HUES64 (cell line): Measurements from ENCODE around the gene LYSMD3. TPM values are rescaled to one million over a fixed set of nuclear protein-coding genes. Genes with fewer than 3 reads are reported as not detected.
A peak's percentile ranks its signal among the peaks of the same experiment; 100 is the strongest.
"Not testable (repeated sequence)": the region's sequence is repeated elsewhere in the genome, so short reads cannot be mapped to it uniquely, and the experiment has no call there.

Experiments used
- H3K27ac ChIP-seq: 2 replicates; pipeline ENCODE4 v1.7.0; 2013; ENCODE audit warnings: low read depth, low read length, inconsistent platforms
- H3K27me3 ChIP-seq: 2 replicates; pipeline ENCODE4 v1.6.1; 2013; ENCODE audit warnings: mild to moderate bottlenecking, low read length; ENCODE audit not compliant: insufficient read depth
- H3K36me3 ChIP-seq: 2 replicates; pipeline ENCODE4 v1.6.1; 2013; ENCODE audit warnings: mild to moderate bottlenecking, low read length; ENCODE audit not compliant: insufficient read depth
- H3K4me1 ChIP-seq: 2 replicates; pipeline ENCODE4 v1.6.1; 2013; ENCODE audit warnings: mild to moderate bottlenecking, low read length, moderate library complexity; ENCODE audit not compliant: insufficient read depth
- H3K4me3 ChIP-seq: 2 replicates; pipeline ENCODE4 v1.5.1; 2013; ENCODE audit warnings: mild to moderate bottlenecking, low read length, moderate library complexity
- H3K9ac ChIP-seq: 2 replicates; pipeline ENCODE4 v1.6.1; 2013; ENCODE audit warnings: mild to moderate bottlenecking, low read depth, low read length
- H3K9me3 ChIP-seq: 2 replicates; pipeline ENCODE4 v1.6.1; 2013; ENCODE audit warnings: low read depth, low read length; ENCODE audit not compliant: insufficient read depth
- WGBS: fragments of 150-250, 120-280 bp; methylation state at CpG from one replicate; pipeline ENCODE4 v1.1.7; 2013; ENCODE audit warnings: missing lambda C conversion rate; 5-methylcytosine and 5-hydroxymethylcytosine counted together
- polyA plus RNA-seq, 2 experiments: library from polyadenylated mRNA; stranded (reverse); fragments of 50-300 nt; gene quantifications; one replicate each; pipeline ENCODE4 v1.2.3, GENCODE V29; 2013

LYSMD3 gene
- 8.4 TPM for polyA plus RNA-seq (2013, experiment 1 of 2)
- polyA plus RNA-seq (2013, experiment 2 of 2), result 10.1 TPM

DNA sequence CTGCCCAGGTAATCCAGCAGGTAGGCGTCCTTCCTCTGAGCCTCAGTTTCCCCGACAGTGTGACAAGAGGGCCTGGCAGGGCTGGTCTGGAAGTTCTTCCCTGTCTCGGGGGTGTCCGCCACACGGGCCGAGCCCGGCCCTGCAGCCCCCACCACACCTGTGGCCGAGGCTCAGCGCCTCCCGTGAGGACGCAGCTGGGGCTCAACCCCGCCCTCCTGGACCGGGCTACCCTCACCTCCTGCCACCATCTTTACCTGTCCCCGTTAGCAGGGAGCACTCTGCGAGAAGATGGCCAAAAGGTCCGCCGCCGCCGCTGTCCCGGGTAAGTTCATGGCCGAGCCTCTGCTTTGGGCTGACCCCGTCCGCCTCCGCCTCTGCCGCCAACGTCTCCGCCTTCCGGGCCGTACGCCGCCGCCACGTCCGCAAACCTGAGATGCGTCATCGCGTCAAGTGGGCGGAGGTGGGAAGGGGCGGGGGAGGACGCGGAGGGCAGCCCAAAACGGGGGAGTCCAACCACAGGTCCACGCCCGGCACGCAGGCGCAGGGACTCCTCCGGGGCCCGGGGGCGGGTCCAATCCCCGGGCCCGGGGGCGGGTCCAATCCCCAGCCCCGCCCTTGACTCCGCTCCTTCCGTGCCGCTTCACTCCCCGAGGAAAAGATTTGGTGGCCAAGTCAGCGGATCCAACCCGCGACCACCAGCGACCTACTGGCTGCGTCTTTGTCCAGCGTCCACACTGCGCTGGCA, at the start of gene LYSMD3:
Gene LYSMD3 (minus strand): TSS at position 391 of the 745 bp plus-strand sequence. CDS start 4,295 bp downstream, outside the sequence.
- peak within 1 kb of the TSS; percentile 74 for H3K9ac ChIP-seq
- no peaks in the 10 kb centered on the region for H3K27me3 ChIP-seq
- peak within 1 kb of the TSS; percentile 89 for H3K4me3 ChIP-seq
- peaks cover 5% of the 10 kb centered on the region for H3K4me1 ChIP-seq
- under 1% methylated on average over 64 of the region's 64 CpGs for WGBS
- H3K36me3 ChIP-seq, result peaks cover 5% of the 10 kb centered on the region
- no peaks in the 10 kb centered on the region for H3K9me3 ChIP-seq
- H3K27ac ChIP-seq, result peak within 1 kb of the TSS; percentile 70

DNA sequence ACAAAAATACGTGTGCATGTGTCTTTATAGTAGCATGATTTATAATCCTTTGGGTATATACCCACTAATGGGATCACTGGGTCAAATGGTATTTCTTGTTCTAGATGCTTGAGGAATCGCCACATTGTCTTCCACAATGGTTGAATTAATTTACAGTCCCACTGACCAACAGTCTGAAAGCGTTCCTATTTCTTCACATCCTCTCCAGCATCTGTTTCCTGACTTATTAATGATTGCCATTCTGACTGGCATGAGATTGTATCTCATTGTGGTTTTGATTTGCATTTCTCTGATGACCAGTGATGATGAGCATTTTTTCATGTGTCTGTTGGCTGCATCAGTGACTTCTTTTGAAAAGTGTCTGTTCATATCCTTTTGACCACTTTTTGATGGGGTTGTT, 47.2 kb upstream of the LYSMD3 start:
- H3K4me1 ChIP-seq, result peaks cover 14% of the 10 kb centered on the region; the same call in 1 of the 2 replicates
- H3K36me3 ChIP-seq, H3K27ac ChIP-seq, H3K27me3 ChIP-seq, H3K4me3 ChIP-seq, H3K9me3 ChIP-seq, H3K9ac ChIP-seq: not testable (repeated sequence)
- 89% methylated on average over 3 of the region's 3 CpGs for WGBS

GRCh38 chr5:90575712-90576111, 46.3 kb upstream of the LYSMD3 start:
- Histone ChIP-seq H3K27ac (no peak overlapping the region), H3K9ac (no peak overlapping the region), H3K27me3 (no peaks in the 10 kb centered on the region), H3K4me1 (peaks cover 22% of the 10 kb centered on the region), H3K4me3 (no peak overlapping the region), H3K9me3 (no peaks in the 10 kb centered on the region), H3K36me3 (no peaks in the 10 kb centered on the region)
- WGBS, result 96% methylated on average over 5 of the region's 5 CpGs

DNA sequence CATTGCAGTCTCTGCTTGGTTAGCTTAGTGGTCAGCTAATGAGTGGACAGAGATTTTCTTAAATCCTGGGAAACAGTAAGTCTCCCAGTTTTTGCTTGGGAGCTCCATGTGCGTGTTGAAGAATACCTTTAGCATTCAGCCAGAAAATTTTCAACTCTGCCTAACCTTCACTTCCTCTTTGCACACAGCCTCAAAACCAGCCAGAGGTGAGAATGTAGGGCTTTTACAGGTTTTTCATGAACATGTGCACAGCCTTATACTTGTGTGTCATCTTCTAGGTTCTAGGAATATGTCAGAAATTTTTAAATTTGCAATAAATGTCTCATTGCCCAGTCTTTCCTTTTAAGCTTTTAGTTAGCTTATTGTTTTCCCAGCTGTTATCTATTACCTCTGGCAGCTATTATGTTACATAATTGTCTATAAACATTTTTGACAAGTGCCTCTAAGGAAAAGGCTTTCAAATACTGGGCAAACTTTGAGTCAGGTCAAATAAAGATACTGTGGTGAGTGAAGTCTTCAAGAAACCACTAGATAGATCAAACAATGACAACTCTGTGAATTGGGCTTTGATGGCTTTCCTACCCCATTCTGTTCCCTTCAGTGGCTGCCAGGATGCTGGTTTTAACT, 41.9 kb upstream of the LYSMD3 start:
- Histone ChIP-seq H3K36me3 (0 out of 2 replicates have a peak, but pooled peaks cover 2% of the 10 kb centered on the region), H3K27ac (no peak overlapping the region), H3K4me3 (no peak overlapping the region), H3K9me3 (peaks cover 15% of the 10 kb centered on the region; the same call in 1 of the 2 replicates), H3K4me1 (peaks cover 22% of the 10 kb centered on the region), H3K9ac (no peak overlapping the region), H3K27me3 (no peaks in the 10 kb centered on the region)
- 92% methylated on average over 1 of the region's 1 CpG for WGBS

- 80% methylated on average over 1 of the region's 2 CpGs for WGBS
- H3K36me3 ChIP-seq, result 0 out of 2 replicates have a peak, but pooled peaks cover 2% of the 10 kb centered on the region
- H3K9ac ChIP-seq, result no peak overlapping the region
- H3K27me3 ChIP-seq, result no peaks in the 10 kb centered on the region
- H3K9me3 ChIP-seq, result peaks cover 15% of the 10 kb centered on the region; the same call in 1 of the 2 replicates
- peaks cover 20% of the 10 kb centered on the region for H3K4me1 ChIP-seq
- H3K4me3 ChIP-seq, result no peak overlapping the region
- no peak overlapping the region for H3K27ac ChIP-seq
Observed at GRCh38 chr5:90570034-90570433, 40.6 kb upstream of the LYSMD3 start.

- no CpG with 5 or more reads among the region's 1 CpG for WGBS
- 0 out of 2 replicates have a peak, but pooled peaks cover 2% of the 10 kb centered on the region for H3K36me3 ChIP-seq
- H3K4me1 ChIP-seq, result peaks cover 23% of the 10 kb centered on the region
- no peak overlapping the region for H3K9ac ChIP-seq
- no peak overlapping the region for H3K4me3 ChIP-seq
- H3K27me3 ChIP-seq, result no peaks in the 10 kb centered on the region
- H3K27ac ChIP-seq, result no peak overlapping the region
- H3K9me3 ChIP-seq, result peaks cover 15% of the 10 kb centered on the region; the same call in 1 of the 2 replicates
Observed at GRCh38 chr5:90569084-90569483, 39.7 kb upstream of the LYSMD3 start.

GRCh38 chr5:90565491-90565890, 36.1 kb upstream of the LYSMD3 start:
- Histone ChIP-seq H3K4me1 (peaks cover 39% of the 10 kb centered on the region), H3K27me3 (no peaks in the 10 kb centered on the region)
- 92% methylated on average over 3 of the region's 3 CpGs for WGBS

GRCh38 chr5:90563108-90563507, 33.7 kb upstream of the LYSMD3 start:
- no peaks in the 10 kb centered on the region for H3K36me3 ChIP-seq
- H3K27ac ChIP-seq, result peak overlapping the region; percentile 64
- H3K4me3 ChIP-seq, result peak overlapping the region; percentile 12
- no peak overlapping the region for H3K9ac ChIP-seq
- WGBS, result 9% methylated on average over 1 of the region's 1 CpG
- H3K4me1 ChIP-seq, result peaks cover 50% of the 10 kb centered on the region
- no peaks in the 10 kb centered on the region for H3K27me3 ChIP-seq
- peaks cover under 1% of the 10 kb centered on the region; the same call in 1 of the 2 replicates for H3K9me3 ChIP-seq

More at GRCh38 chr5:90565491-90565890, 36.1 kb upstream of the LYSMD3 start:
- H3K27ac ChIP-seq, result no peak overlapping the region
- H3K9ac ChIP-seq, result no peak overlapping the region
- H3K36me3 ChIP-seq, result 0 out of 2 replicates have a peak, but pooled peaks cover 2% of the 10 kb centered on the region
- peaks cover 15% of the 10 kb centered on the region; the same call in 1 of the 2 replicates for H3K9me3 ChIP-seq
- H3K4me3 ChIP-seq, result no peak overlapping the region

- H3K9me3 ChIP-seq, result no peaks in the 10 kb centered on the region; the same call in 1 of the 2 replicates
- WGBS, result 60% methylated on average over 5 of the region's 5 CpGs
- H3K9ac ChIP-seq, result no peak overlapping the region
- peak overlapping the region; percentile 38; the same call in 1 of the 2 replicates for H3K27ac ChIP-seq
- H3K36me3 ChIP-seq, result no peaks in the 10 kb centered on the region
- H3K4me3 ChIP-seq, result peak overlapping the region; percentile 18
- peaks cover 54% of the 10 kb centered on the region for H3K4me1 ChIP-seq
- H3K27me3 ChIP-seq, result peaks cover 3% of the 10 kb centered on the region; the same call in 1 of the 2 replicates
Observed at GRCh38 chr5:90562341-90562740, 33.0 kb upstream of the LYSMD3 start.

GRCh38 chr5:90561766-90562165, 32.4 kb upstream of the LYSMD3 start:
- peak overlapping the region; percentile 14; the same call in 1 of the 2 replicates for H3K27ac ChIP-seq
- H3K9ac ChIP-seq, result no peak overlapping the region
- WGBS, result no CpG with 5 or more reads among the region's 1 CpG

GRCh38 chr5:90560771-90561170, 31.4 kb upstream of the LYSMD3 start:
- Histone ChIP-seq H3K4me1 (peaks cover 69% of the 10 kb centered on the region), H3K27ac (no peak overlapping the region), H3K27me3 (peaks cover 10% of the 10 kb centered on the region; the same call in 1 of the 2 replicates), H3K9ac (no peak overlapping the region), H3K9me3 (no peaks in the 10 kb centered on the region), H3K36me3 (no peaks in the 10 kb centered on the region), H3K4me3 (peak overlapping the region; percentile 75)
- WGBS, result no CpG with 5 or more reads among the region's 2 CpGs

More at GRCh38 chr5:90561766-90562165, 32.4 kb upstream of the LYSMD3 start:
- peak overlapping the region; percentile 75; the same call in 1 of the 2 replicates for H3K4me3 ChIP-seq
- no peaks in the 10 kb centered on the region for H3K9me3 ChIP-seq
- H3K36me3 ChIP-seq, result no peaks in the 10 kb centered on the region
- peaks cover 9% of the 10 kb centered on the region; the same call in 1 of the 2 replicates for H3K27me3 ChIP-seq
- peaks cover 59% of the 10 kb centered on the region for H3K4me1 ChIP-seq
